K562 (cell line): Measurements from ENCODE around the gene SGMS1. TPM values are rescaled to one million over a fixed set of nuclear protein-coding genes. Genes with fewer than 3 reads are reported as not detected.

Experiments
- ARNT ChIP-seq, 2 experiments: fragments of 450-650 bp; IDR thresholded peaks; 2 replicates each; pipeline ENCODE4 v1.6.1; 2016; ENCODE audit warnings: mild to moderate bottlenecking in 1 of 2
- ATF7 ChIP-seq: fragments of 450-650 bp; IDR thresholded peaks from 2 replicates; pipeline ENCODE4 v1.7.1; 2014; ENCODE audit warnings: mild to moderate bottlenecking, moderate library complexity
- BRD4 ChIP-seq: fragments of 200-600 bp; sonication (generic); IDR thresholded peaks from 2 replicates; pipeline ENCODE4 v1.6.1; 2017; ENCODE audit warnings: inconsistent platforms
- CHD7 ChIP-seq: fragments of 200-600 bp; sonication (generic); IDR thresholded peaks from one replicate; pipeline ENCODE4 v1.6.1; 2012; ENCODE audit warnings: mild to moderate bottlenecking, low read depth, low read length, inconsistent platforms
- CXXC5 ChIP-seq: fragments of 250-450 bp; sonication (Bioruptor Pico); IDR thresholded peaks from 2 replicates; pipeline ENCODE4 v1.8.0; 2022; ENCODE audit warnings: inconsistent platforms, mild to moderate bottlenecking, moderate library complexity
- GMEB1 ChIP-seq: fragments of 250-450 bp; sonication (Bioruptor Pico); IDR thresholded peaks from 2 replicates; pipeline ENCODE4 v1.4.0; 2020; ENCODE audit warnings: mild to moderate bottlenecking
- HDAC6 ChIP-seq: IDR thresholded peaks from 2 replicates; pipeline ENCODE4 v1.6.1; 2012; ENCODE audit warnings: low read depth, mild to moderate bottlenecking, control low read depth, inconsistent platforms, low read length, moderate library complexity
- MCM3 ChIP-seq: fragments of 450-650 bp; IDR thresholded peaks from 2 replicates; pipeline ENCODE4 v1.6.1; 2016
- NFATC3 ChIP-seq: fragments of 450-650 bp; IDR thresholded peaks from 2 replicates; pipeline ENCODE4 v1.6.1; 2017; ENCODE audit warnings: mild to moderate bottlenecking
- RBM14 ChIP-seq: fragments of 200-400 bp; formaldehyde crosslinking; IDR thresholded peaks from 2 replicates; pipeline ENCODE4 v1.6.1; 2018; ENCODE audit warnings: low read depth, mild to moderate bottlenecking, low read length, moderate library complexity, borderline replicate concordance; ENCODE audit not compliant: insufficient read depth
- RFX7 ChIP-seq: fragments of 250-450 bp; sonication (Bioruptor Pico); IDR thresholded peaks from 2 replicates; pipeline ENCODE4 v1.5.1; 2021; ENCODE audit warnings: mild to moderate bottlenecking
- SMARCA5 ChIP-seq: fragments of 450-650 bp; IDR thresholded peaks from 2 replicates; pipeline ENCODE4 v1.6.1; 2016
- SUPT5H ChIP-seq: fragments of 450-650 bp; IDR thresholded peaks from 2 replicates; pipeline ENCODE4 v1.6.1; 2016
- TRIM28 ChIP-seq: fragments of 450-650 bp; IDR thresholded peaks from 2 replicates; pipeline ENCODE4 v1.6.1; 2017
- ZC3H11A ChIP-seq: IDR thresholded peaks from 2 replicates; pipeline ENCODE4 v1.6.1; 2012; ENCODE audit warnings: low read depth, low read length, improper control_type of control experiment
- ZNF133 ChIP-seq: fragments of 250-450 bp; sonication (Bioruptor Pico); IDR thresholded peaks from 2 replicates; pipeline ENCODE4 v1.4.0; 2020; ENCODE audit warnings: mild to moderate bottlenecking
- ZNF253 ChIP-seq: fragments of 250-450 bp; sonication (Bioruptor Pico); conservative IDR thresholded peaks from 2 replicates; pipeline ENCODE4 v1.6.1; 2021; ENCODE audit warnings: mild to moderate bottlenecking
- ZNF436 ChIP-seq: fragments of 250-450, 450-650 bp; sonication (Bioruptor Pico); formaldehyde crosslinking; IDR thresholded peaks from 2 replicates; pipeline ENCODE4 v1.7.0; 2020; ENCODE audit warnings: mild to moderate bottlenecking
- ZSCAN32 ChIP-seq: fragments of 450-650 bp; formaldehyde crosslinking; IDR thresholded peaks from 2 replicates; pipeline ENCODE4 v1.4.0; 2020; ENCODE audit warnings: mild to moderate bottlenecking, moderate library complexity
- polyA plus RNA-seq, 8 experiments: library from polyadenylated mRNA; depleted of rRNA in 4 of 8; stranded (reverse) in 5 of 8; unstranded in 3 of 8; fragments of >200 nt; fragmentation: Nextera tagmentation in 2 of 8; fragmentation: Illumina TruSeq in 1 of 8; extraction: Ambion mirVana in 2 of 8; extraction: Trizol in 1 of 8; gene quantifications; 2 replicates each; pipeline versions ENCODE4 v1.2.1 to v1.2.3, GENCODE V29; 2011 to 2014; ENCODE audit warnings: inconsistent platforms in 1 of 8, missing spikeins in 1 of 8
- total RNA-seq, 7 experiments: library from RNA; depleted of rRNA in 6 of 7; stranded (reverse); fragments of >200 nt in 6 of 7; fragmentation: Illumina TruSeq in 2 of 7; extraction: Trizol in 2 of 7; gene quantifications; 2 replicates each; pipeline versions ENCODE4 v1.2.1 to v1.2.3, GENCODE V29; 2011 to 2021; ENCODE audit warnings: low replicate concordance in 1 of 7

Gene SGMS1
- total and polyA plus RNA-seq, 9 of the 15 experiments (the other 6 are each of a cell fraction or from before 2014, with no cell fraction given), result 22.6 to 232 (median 82.2) TPM

- no peak for TF ChIP-seq CHD7
- no peak for TF ChIP-seq HDAC6
- TF ChIP-seq BRD4, result no peak
- TF ChIP-seq ZSCAN32 (CRISPR knock-in tag), result no peak
- no peak for TF ChIP-seq MCM3
- no peak for TF ChIP-seq RFX7 (CRISPR knock-in tag)
- TF ChIP-seq ZC3H11A, result no peak
- no peak for TF ChIP-seq ZNF253
- TF ChIP-seq ATF7, result no peak; the same call in 1 of the 2 replicates
- no peak for TF ChIP-seq ZNF436 (CRISPR knock-in tag)
- no peak; the same call in 1 of the 2 replicates for TF ChIP-seq TRIM28
- no peak; the same call in 1 of the 2 replicates for TF ChIP-seq NFATC3
- TF ChIP-seq SUPT5H, result no peak
- TF ChIP-seq GMEB1, result no peak
- TF ChIP-seq SMARCA5, result no peak
- peak; percentile 73 to 86; a peak in 3 of 4 replicates for TF ChIP-seq ARNT (IDR thresholded peaks at IDR 0.05)
- no peak for TF ChIP-seq RBM14
- TF ChIP-seq CXXC5, result peak; percentile 55
- TF ChIP-seq ZNF133 (CRISPR knock-in tag), result no peak
Measured at GRCh38 chr10:50565301-50566083, 58.3 kb downstream of the SGMS1 start (continued).
